Adipose tissue (tissue), 3 donors: ENCODE data around the gene UPF1. TPM values are rescaled to one million over a fixed set of nuclear protein-coding genes. Genes with fewer than 3 reads are reported as not detected.
"Not testable (repeated sequence)": the region's sequence is repeated elsewhere in the genome, so short reads cannot be mapped to it uniquely, and the experiment has no call there.

Experiments used
- H3K27ac ChIP-seq: one replicate; pipeline ENCODE4 v1.5.1; 2013; ENCODE audit warnings: low read depth, low read length
- WGBS, 3 donors: extraction: QIAGEN DNeasy Blood & Tissue Kit; methylation state at CpG; one replicate each; pipeline ENCODE4 v1.1.7; 2013; 5-methylcytosine and 5-hydroxymethylcytosine counted together
- polyA plus RNA-seq, 3 donors: library from polyadenylated mRNA; stranded (reverse); fragments of 200-250 nt; gene quantifications; one replicate each; pipeline ENCODE4 v1.2.3, GENCODE V29; 2013
- donor health status: healthy with polysubstance abuse.
- donor health status: Bipolar disorder and iron deficiency.
- donor health status: healthy.

UPF1 gene
- polyA plus RNA-seq, 3 donors: 28.5 to 45.5 (median 35.2) TPM

DNA sequence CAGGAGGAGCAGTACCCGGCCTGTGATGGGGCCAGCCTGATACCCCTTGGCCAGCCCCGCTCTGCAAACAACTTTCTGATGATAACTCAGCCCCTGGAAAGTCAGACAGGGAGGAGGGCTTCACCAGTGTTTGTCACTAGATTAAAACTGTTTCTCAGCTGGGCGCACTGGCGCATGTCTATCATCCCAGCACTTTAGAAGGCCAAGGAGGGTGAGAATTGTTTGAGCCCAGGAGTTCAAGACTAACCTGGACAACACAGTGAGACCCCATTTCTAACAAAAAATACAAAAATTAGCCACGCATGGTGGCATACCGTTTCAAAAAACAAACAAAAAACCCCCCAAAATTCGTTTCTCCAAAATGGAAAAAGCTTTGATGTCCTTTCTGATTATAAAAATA, 69.7 kb downstream of the UPF1 start:
- WGBS, 3 donors: 84 to 95% (median 87%) methylated on average over 7 of the region's 7 CpGs
- no peak overlapping the region for H3K27ac ChIP-seq

DNA sequence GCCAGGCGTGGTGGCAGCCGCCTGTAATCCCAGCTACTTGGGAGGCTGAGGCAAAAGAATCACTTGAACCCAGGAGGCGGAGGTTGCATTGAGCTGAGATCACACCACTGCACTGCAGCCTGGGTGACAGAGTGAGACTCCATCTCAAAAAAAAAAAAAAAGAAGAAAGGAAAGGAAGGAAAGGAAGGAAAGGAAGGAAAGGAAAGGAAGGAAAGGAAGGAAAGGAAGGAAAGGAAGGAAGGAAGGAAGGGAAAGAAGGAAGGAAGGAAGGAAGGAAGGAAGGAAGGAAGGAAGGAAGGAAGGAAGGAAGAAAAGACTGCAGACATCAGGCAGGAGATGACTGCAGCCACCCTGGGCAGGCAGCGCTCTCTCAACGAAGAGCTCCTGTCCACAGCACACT, 70.8 kb downstream of the UPF1 start:
- 96 to 98% (median 96%) methylated on average over 5 of the region's 5 CpGs for WGBS, 3 donors
- H3K27ac ChIP-seq: not testable (repeated sequence)

DNA sequence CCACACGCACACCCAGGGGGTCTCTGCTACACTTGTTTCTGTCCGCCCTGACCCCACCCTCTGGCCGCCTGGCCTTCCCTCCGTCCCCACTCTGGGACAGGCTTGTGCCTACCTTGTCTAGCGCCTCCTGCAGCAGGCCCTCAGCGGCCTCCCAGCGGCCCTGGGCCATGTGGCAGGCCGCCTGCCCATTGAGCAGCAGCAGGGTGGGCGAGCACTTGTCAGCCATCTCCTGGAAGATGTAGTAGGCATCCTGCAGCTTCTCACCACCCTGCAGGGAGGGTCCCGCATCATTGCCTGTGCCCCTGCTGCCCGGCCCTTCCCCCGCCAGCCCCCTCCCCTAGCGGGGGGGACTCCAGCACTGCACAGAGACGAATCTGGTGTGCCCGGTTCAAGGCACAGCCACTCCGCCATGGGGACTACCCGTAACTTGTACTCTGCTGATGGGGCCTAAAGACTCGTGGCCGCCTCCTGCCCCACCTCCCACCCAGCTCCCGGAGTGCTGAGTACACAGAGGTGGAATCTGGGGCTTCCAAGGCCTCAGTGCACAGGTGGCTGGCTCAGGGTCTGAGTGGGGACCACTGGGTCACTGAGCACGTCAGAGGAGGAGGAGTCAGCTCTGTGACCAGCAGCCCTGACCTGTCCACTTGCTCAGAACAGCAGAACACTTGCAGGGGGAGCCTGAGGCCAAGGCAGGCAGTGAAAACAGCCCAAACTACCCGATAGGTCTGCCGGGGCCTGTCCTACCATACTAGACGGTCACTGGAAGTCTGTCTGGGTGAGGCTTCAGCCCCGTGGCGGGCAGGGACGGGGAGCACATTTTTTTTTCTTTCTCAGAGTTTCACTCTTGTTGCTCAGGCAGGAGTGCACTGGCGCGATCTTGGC, 71.6 kb downstream of the UPF1 start:
- WGBS, 3 donors: 89 to 92% (median 91%) methylated on average over 29 of the region's 29 CpGs
- H3K27ac ChIP-seq: no peak overlapping the region

DNA sequence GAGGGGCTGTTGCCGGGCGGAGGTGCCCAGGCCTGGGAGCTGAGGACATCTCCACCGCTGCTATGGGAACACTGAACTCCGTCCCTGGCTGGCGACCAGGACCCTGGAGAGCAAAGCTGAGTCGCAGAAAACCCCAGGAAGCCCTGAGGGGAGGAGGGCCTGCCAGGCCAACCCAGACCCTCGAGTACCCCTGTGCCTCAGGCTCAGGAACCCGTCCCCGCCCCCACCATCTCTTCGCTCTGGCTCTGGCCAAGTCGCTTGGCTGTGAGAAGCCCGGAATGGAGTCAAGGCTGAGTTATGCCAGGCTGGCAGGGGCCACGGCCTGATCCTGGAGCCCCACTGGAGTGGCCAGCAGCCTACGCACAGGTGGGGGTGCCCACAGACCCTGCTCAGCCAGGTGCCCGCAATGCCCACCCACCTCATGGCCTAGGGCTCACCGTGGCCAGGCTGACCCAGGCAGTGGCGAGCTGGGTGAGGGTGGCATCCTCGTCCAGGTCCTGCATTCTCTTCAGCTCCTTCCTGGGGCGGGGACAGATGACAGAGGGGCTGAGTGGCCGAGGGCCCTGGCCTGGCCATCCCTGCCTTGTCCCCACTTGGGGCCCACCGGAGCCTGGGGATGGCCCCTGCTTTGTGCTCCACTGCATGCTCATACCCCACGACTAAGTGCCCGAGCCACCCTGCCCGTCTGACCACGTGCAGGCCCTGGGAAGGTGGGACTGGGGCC, 72.7 kb downstream of the UPF1 start:
- 93 to 95% (median 94%) methylated on average over 25 of the region's 25 CpGs for WGBS, 3 donors
- H3K27ac ChIP-seq: no peak overlapping the region

DNA sequence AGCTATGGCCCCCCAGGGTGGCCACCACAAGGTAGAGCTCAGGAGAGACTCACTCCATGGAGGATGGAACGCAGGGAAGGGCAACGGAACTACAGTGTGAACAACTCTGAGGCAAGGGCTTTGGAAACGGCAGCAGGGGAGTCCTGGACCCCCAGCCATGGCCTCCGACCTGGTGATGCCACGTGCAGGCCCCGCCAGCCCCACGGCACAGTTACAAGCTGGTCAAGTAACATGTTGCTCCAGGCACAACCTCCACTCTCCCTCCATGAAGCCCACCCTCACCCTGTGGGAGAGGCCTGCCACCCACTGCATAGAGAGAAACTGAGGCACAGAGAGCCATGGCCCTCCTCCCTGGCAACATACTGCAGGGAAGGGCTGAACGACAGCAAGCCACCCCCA, 73.3 kb downstream of the UPF1 start:
- H3K27ac ChIP-seq: no peak overlapping the region
- 89 to 94% (median 93%) methylated on average over 8 of the region's 8 CpGs for WGBS, 3 donors

DNA sequence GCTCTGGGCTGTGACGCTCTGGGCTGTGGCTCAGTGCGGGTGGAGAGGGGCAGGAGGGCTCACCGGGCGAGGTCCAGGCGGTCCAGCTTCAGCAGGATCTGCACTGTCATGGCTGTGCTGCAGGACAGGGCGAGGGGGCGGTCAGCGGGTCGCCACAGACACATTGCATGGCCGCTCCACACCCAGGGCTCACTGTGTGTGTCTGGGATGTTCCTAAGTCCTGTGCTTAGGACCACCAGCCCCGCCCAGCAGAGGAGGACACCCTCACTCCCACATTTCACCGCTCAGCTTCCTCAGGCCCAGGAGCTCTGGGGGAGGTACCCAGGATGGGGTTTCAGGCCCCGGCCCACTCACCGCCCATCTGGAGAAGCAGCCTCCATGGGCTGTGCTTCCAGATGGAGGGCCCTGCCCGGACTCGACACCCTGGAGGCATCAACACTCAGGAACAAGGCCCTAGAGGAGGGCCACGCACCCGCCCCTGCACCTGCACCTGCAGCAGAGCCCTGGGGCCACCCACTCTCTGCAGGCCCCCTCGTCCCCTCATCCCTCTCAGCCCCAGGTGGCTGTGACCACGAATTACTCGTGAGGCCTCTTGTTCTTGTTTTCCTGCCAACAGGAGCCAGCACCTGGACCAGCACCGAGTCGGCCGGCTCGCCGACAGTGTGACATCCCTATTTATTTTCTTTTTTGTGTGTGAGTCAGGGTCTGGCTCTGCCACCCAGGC, 73.9 kb downstream of the UPF1 start:
- WGBS, 3 donors: 90 to 91% (median 91%) methylated on average over 25 to 26 of the region's 26 CpGs
- no peak overlapping the region for H3K27ac ChIP-seq

DNA sequence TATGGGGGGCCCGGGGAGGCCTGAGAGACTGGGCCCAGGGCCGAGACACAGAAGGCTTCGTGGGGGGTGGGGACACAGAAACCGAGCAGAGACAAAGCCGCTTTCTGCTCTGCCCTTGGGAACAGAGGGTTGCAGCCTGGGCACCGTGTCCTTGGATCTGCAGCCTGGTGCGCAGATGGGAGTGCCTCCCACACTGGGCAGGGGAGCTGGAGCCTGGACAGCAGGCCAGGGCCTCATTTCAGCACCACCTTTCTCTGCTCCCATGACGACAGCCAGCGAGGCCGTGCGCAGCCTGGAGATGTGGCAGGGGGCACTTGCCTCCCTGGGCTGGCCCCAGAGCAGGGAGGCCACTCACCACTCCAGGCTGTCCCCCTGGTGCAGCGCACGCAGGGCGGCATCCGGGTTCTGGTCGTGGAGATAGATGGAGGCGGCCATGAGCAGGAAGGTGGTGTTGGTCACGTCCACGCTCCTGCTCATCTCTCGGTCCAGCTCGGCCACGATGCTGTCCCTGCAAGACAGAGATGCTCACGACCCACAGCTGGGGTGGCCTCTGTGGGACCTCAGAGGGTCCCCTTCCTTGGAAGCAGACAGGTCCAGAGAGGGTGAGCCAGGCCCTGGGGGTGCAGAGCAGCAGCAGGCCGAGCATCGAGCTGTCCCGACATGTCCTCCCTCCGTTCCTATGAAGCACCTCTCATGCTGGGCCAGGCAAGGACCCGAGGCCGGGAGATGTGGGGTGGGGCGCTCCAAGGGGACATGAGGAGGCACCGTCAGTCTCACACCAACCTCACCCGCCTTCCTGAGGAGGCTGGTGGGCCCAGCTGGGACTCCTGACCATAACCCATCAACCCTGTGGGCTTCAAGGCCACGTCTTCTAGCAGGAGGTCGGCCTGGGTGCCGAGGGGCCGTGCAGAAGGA, 75.1 kb downstream of the UPF1 start:
- WGBS, 3 donors: 89 to 94% (median 93%) methylated on average over 35 to 36 of the region's 36 CpGs
- H3K27ac ChIP-seq: no peak overlapping the region

DNA sequence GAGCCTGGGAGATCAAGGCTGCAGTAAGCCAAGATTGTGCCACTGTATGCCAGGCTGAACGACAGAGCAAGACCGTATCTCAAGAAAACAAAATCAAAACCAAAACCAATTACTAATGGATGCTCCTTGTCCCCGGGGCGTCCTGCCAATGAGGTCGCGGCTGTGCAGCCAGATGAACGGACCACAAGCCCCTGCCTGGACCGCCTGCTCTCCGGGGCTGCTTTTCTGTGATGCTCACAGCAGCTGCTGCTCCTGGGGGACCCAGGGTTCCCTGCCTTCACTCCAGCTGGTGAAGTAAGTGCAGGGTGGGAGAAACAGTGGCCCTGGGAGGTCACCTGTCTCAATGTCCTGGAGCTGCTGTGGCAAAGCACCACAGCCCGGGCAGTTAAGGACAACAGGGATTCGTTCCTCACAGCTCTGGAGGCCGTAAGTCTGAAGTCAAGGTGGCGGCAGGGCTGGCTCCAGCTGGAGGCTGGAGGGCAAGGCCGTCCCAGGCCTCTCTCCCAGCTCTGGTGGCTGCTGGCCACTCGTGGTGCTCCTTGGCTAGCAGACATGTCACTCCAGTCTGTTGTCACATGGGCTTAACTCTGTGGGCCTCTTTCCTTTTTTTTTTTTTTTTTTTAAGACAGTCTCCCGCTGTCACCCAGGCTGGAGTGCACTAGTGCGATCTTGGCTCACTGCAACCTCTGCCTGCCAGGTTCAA, 77.3 kb downstream of the UPF1 start:
- no peak overlapping the region for H3K27ac ChIP-seq

DNA sequence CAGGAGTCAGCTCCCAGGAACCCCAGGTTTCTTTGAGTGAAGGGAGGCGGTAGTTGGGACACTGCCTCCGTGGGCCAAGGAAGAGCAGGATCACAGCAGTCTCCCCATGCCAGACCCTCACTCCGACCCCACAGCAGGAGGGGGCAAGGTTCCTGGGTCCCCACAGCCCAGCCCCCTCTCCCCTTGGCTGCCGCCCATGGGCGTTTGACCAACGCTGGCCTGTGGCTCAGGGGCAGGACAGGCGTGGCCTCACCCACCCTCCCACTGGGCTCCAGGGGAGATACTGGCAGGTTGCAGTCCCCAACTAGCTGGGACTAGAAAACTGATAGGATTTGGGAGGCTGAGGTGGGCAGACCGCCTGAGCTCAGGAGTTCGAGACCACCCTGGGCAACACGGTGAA, 78.3 kb downstream of the UPF1 start:
- H3K27ac ChIP-seq: no peak overlapping the region
- 86 to 93% (median 92%) methylated on average over 10 of the region's 10 CpGs for WGBS, 3 donors

More for the DNA sequence above, 77.3 kb downstream of the UPF1 start:
- WGBS, 3 donors: 89 to 93% (median 91%) methylated on average over 14 to 17 of the region's 17 CpGs

DNA sequence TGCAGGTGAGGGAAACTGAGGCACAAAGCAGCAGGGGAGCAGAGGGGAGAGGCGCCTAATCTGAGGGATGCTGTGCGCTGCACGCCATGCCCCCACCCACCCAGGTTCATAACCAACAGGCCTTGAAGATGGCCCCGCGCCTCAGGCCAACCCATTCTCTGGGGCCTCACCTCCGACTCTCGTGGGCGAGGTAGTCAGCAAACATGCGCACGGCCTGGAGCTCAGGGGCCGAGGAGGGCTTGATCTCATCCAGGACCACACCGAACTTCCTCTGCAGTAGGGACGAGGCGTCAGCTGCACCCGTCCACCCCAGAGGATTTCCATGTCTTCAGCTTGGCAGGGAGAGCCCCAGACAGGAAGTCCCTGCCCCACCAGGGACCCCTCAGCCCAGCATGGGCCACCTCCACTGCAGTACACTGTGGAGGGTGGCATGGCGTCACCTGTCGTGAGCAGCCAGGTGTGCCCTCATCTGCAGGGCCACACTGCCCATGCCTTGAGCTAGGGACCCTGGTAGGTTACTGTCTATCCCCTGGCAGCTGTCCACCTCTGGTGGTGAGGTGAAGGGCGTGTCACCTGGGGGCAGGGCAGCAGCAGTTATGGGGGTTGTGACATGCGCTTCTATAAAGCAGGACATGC, 79.2 kb downstream of the UPF1 start:
- WGBS, 3 donors: 93 to 95% (median 94%) methylated on average over 19 of the region's 19 CpGs
- no peak overlapping the region for H3K27ac ChIP-seq

DNA sequence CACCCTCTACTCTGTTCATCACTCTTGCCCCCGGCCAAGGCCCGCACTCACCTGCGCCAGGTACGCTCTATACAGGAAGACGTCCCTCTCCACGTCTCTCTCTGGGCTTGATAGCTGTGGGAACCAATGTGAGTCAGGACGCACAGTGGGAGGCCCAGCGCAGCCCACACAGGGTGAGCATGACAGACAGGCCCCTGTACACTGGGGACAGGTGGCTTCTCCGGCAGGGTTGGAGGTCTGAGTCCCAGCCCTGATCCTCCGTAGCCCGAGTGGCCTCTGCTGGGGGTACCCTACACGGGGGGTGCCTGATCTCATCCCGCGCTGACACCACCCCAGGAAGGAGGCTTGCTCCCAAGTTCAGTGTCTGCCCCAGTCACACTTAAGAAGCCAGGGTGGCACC, 81.2 kb downstream of the UPF1 start:
- H3K27ac ChIP-seq: no peak overlapping the region
- WGBS, 3 donors: 96 to 97% (median 97%) methylated on average over 14 of the region's 14 CpGs

DNA sequence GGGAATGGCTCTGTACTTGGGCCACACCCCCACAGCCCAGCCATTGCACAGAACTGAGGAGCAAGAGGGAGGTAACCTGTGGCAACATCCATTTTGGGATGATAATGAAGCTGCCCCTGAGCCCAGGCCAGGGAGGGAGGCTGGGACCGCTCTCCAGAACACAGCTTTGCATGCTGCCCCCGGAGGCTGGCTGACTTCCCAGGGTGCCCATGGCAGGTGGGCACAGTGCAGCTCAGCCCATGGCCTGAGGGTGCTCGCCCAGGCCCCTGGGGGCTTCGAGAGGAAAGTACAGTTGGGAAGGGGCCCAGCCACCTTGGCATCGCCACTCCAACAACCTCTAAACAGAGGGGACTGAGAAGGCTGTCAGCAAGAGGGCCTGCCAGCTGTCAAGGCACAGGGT, 81.7 kb downstream of the UPF1 start:
- no peak overlapping the region for H3K27ac ChIP-seq
- 75 to 93% (median 93%) methylated on average over 4 to 5 of the region's 5 CpGs for WGBS, 3 donors

DNA sequence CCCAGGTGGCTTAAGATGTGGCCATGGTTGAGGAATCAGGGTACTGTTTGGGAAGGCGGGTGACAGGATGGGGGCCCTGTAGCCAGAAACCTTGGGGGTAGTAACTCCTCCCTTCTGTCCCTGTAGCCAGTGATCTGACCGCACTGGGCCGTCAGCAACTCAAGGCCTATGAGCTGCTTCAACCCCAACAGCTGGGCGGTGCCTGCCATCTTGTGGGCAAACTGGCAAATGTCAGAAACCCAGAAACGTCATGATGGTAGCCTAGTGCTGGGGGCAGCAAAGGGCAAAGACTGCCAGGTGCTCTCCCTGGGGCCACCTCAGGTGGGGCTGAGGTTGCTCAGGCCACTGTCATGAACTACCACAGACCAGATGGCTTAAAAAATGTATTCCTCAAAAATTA, 83.9 kb downstream of the UPF1 start:
- H3K27ac ChIP-seq: no peak overlapping the region

DNA sequence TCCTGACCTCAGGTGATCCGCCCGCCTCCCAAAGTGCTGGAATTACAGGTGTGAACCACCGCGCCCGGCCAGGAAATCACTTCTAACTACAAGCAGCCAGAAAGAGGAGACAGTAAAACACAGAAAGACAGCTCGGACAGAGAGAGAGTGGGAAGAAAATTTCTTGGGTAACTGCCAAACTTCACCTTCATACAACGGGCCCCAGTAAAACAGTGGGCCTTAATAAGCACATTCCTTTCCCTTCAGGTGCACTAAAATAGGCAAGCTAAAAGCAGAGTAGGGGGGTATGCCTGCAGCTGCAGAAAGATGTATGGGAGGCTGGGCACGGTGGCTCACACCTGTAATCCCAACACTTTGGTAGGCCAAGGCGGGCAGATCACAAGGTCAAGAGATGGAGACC, 85.8 kb downstream of the UPF1 start:
- 75 to 82% (median 79%) methylated on average over 9 of the region's 9 CpGs for WGBS, 3 donors
- H3K27ac ChIP-seq: not testable (repeated sequence)

More for the DNA sequence above, 83.9 kb downstream of the UPF1 start:
- 48 to 58% (median 58%) methylated on average over 5 of the region's 5 CpGs for WGBS, 3 donors
